Fibroblast of peridontal ligament (primary cell): ENCODE results near the gene AGAP3.
A peak's percentile ranks its signal among the peaks of the same experiment; 100 is the strongest.

ENCODE experiments used
- DNase-seq: peaks from one replicate; pipeline ENCODE4 v3.0.0-alpha.2; 2010; ENCODE audit errors: extremely low read depth

AGAP3 gene

GRCh38 chr7:151157645-151158329 is 71.5 kb downstream of the AGAP3 start:
- DNase-seq, result no peak

GRCh38 chr7:151161757-151162156 is 75.5 kb downstream of the AGAP3 start:
- DNase-seq, result no peak

GRCh38 chr7:151166629-151167196 is 80.4 kb downstream of the AGAP3 start:
- DNase-seq, result no peak

- no peak for DNase-seq
Measured at GRCh38 chr7:151167197-151167961, 81.1 kb downstream of the AGAP3 start, which contains the start of gene GBX1. TSS of gene GBX1 (minus strand) at chr7:151167694. CDS start at chr7:151167548, 146 bp downstream.

GRCh38 chr7:151168003-151168786 is 81.9 kb downstream of the AGAP3 start:
- DNase-seq, result no peak

GRCh38 chr7:151168787-151169162 is 82.5 kb downstream of the AGAP3 start:
- DNase-seq, result no peak

- DNase-seq, result peak; percentile 51
Measured at GRCh38 chr7:151172273-151173141, 86.2 kb downstream of the AGAP3 start.

GRCh38 chr7:151173386-151174245 is 87.3 kb downstream of the AGAP3 start:
- no peak for DNase-seq

- DNase-seq, result no peak
Measured at GRCh38 chr7:151174246-151175046, 88.2 kb downstream of the AGAP3 start.

- DNase-seq, result no peak
Measured at GRCh38 chr7:151175047-151175792, 88.9 kb downstream of the AGAP3 start.

GRCh38 chr7:151175793-151176311 is 89.6 kb downstream of the AGAP3 start:
- no peak for DNase-seq

- DNase-seq, result no peak
Measured at GRCh38 chr7:151176401-151176800, 90.1 kb downstream of the AGAP3 start.

- DNase-seq, result no peak
Measured at GRCh38 chr7:151177310-151177709, 91.0 kb downstream of the AGAP3 start.

- DNase-seq, result no peak
Measured at GRCh38 chr7:151178236-151178635, 92.0 kb downstream of the AGAP3 start.

GRCh38 chr7:151178831-151179230 is 92.6 kb downstream of the AGAP3 start:
- DNase-seq, result no peak

- DNase-seq, result no peak
Measured at GRCh38 chr7:151179287-151179860, 93.1 kb downstream of the AGAP3 start.

GRCh38 chr7:151179946-151180345 is 93.7 kb downstream of the AGAP3 start:
- no peak for DNase-seq

GRCh38 chr7:151181011-151181431 is 94.7 kb downstream of the AGAP3 start:
- DNase-seq, result no peak
